Neural cell (in vitro differentiated cells): ENCODE measurements around the gene HEBP1.

Source experiments
- EP300 ChIP-seq: fragments of 450-650 bp; conservative IDR thresholded peaks from 2 replicates; pipeline ENCODE4 v1.6.1; 2014; ENCODE audit warnings: antibody characterized with exemption, mild to moderate bottlenecking, moderate library complexity; ENCODE audit not compliant: poor library complexity, severe bottlenecking
- EZH2 ChIP-seq: fragments of 200-600, 300-800 bp; shearing (Covaris generic), sonication (generic); IDR thresholded peaks from 2 replicates; pipeline ENCODE4 v1.6.1; 2014; ENCODE audit warnings: antibody characterized with exemption, low read length, borderline replicate concordance, mild to moderate bottlenecking; ENCODE audit not compliant: insufficient read depth, poor library complexity, severe bottlenecking
- SMC3 ChIP-seq: fragments of 450-650 bp; conservative IDR thresholded peaks from 2 replicates; pipeline ENCODE4 v1.6.1; 2014; ENCODE audit warnings: antibody characterized with exemption, mild to moderate bottlenecking, moderate library complexity; ENCODE audit not compliant: poor library complexity
- TAF1 ChIP-seq: IDR thresholded peaks from 2 replicates; pipeline ENCODE4 v1.6.1; 2012; ENCODE audit warnings: low read depth
- TF ChIP-seq, protein P1 (sequence below): fragments of 450-650 bp; IDR thresholded peaks from 2 replicates; pipeline ENCODE4 v1.5.1; 2014; ENCODE audit warnings: antibody characterized with exemption, mild to moderate bottlenecking, moderate library complexity; ENCODE audit not compliant: poor library complexity, severe bottlenecking

DNA sequence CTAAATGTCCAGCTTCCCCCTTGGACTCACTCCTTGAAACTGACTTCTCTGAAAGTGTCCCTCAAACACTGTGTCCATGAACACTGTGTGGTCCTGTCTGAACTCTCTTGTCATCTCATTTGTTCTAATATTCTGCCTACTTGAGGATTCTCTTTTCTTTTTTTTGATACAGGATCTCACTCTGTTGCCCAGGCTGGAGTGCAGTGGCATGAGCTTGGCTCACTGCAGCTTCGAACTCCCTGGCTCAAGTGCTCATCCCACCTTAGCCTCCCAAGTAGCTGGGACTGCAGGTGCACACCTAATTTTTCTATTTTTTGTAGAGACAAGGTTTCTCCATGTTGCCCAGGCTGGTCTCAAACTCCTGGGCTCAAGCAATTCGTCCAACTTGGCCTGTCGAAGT is 4.9 kb upstream of the HEBP1 start:
- TF ChIP-seq EP300 (no peak), EZH2 (no peak), SMC3 (no peak), TAF1 (no peak)
- TF ChIP-seq, protein P1, sequence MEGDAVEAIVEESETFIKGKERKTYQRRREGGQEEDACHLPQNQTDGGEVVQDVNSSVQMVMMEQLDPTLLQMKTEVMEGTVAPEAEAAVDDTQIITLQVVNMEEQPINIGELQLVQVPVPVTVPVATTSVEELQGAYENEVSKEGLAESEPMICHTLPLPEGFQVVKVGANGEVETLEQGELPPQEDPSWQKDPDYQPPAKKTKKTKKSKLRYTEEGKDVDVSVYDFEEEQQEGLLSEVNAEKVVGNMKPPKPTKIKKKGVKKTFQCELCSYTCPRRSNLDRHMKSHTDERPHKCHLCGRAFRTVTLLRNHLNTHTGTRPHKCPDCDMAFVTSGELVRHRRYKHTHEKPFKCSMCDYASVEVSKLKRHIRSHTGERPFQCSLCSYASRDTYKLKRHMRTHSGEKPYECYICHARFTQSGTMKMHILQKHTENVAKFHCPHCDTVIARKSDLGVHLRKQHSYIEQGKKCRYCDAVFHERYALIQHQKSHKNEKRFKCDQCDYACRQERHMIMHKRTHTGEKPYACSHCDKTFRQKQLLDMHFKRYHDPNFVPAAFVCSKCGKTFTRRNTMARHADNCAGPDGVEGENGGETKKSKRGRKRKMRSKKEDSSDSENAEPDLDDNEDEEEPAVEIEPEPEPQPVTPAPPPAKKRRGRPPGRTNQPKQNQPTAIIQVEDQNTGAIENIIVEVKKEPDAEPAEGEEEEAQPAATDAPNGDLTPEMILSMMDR, result no peak
